Stimulated activated memory B cell treated with anti-CD40 and anti-IgM and Interleukin-4, amounts not matched to agents 10 μg/mL and 1 μg/mL and 100 μg/mL, for 72 hours (primary cell): Measurements from ENCODE around the gene SPDYE9.
A peak's percentile ranks its signal among the peaks of the same experiment; 100 is the strongest.
"Not testable (repeated sequence)": the region's sequence is repeated elsewhere in the genome, so short reads cannot be mapped to it uniquely, and the experiment has no call there.

ENCODE experiments used
- ATAC-seq: fragments of 150-1000 bp; cut with Tn5 transposase; 2 replicates; pipeline ENCODE4 v1.10.0; 2021
- H3K27ac Mint-ChIP-seq: one replicate; pipeline ENCODE4 v1.8.0; 2022; ENCODE audit warnings: mild to moderate bottlenecking, mixed read lengths
- H3K27me3 Mint-ChIP-seq: one replicate; pipeline ENCODE4 v1.8.0; 2022; ENCODE audit warnings: mixed read lengths
- H3K36me3 Mint-ChIP-seq: one replicate; pipeline ENCODE4 v1.8.0; 2022; ENCODE audit warnings: mixed read lengths
- H3K4me1 Mint-ChIP-seq: one replicate; pipeline ENCODE4 v1.8.0; 2022; ENCODE audit warnings: mixed read lengths
- H3K4me3 Mint-ChIP-seq: one replicate; pipeline ENCODE4 v1.8.0; 2022; ENCODE audit warnings: mild to moderate bottlenecking, moderate library complexity, mixed read lengths
- H3K9me3 Mint-ChIP-seq: one replicate; pipeline ENCODE4 v1.8.0; 2022; ENCODE audit warnings: mixed read lengths

Gene SPDYE9

GRCh38 chr7:73085938-73086337 lies at the start of gene SPDYE9:
Gene SPDYE9, minus strand, starts transcription at chr7:73086038. Its CDS starts 1,800 bp downstream, at chr7:73084238.
- H3K4me1 Mint-ChIP-seq, H3K9me3 Mint-ChIP-seq, H3K27me3 Mint-ChIP-seq, H3K36me3 Mint-ChIP-seq, ATAC-seq, H3K4me3 Mint-ChIP-seq, H3K27ac Mint-ChIP-seq: not testable (repeated sequence)

GRCh38 chr7:73134866-73135265 lies 49.0 kb upstream of the SPDYE9 start:
- H3K36me3 Mint-ChIP-seq, H3K4me1 Mint-ChIP-seq, H3K27me3 Mint-ChIP-seq, H3K27ac Mint-ChIP-seq, ATAC-seq, H3K9me3 Mint-ChIP-seq, H3K4me3 Mint-ChIP-seq: not testable (repeated sequence)

GRCh38 chr7:73132651-73133217 lies 46.9 kb upstream of the SPDYE9 start:
- H3K27ac Mint-ChIP-seq, H3K4me1 Mint-ChIP-seq, H3K36me3 Mint-ChIP-seq, H3K27me3 Mint-ChIP-seq, H3K4me3 Mint-ChIP-seq, ATAC-seq, H3K9me3 Mint-ChIP-seq: not testable (repeated sequence)

- H3K36me3 Mint-ChIP-seq, H3K27me3 Mint-ChIP-seq, H3K4me1 Mint-ChIP-seq, ATAC-seq, H3K27ac Mint-ChIP-seq, H3K4me3 Mint-ChIP-seq, H3K9me3 Mint-ChIP-seq: not testable (repeated sequence)
These were observed 44.8 kb upstream of the SPDYE9 start for GRCh38 chr7:73130612-73131011.

- not testable (repeated sequence) for H3K27ac Mint-ChIP-seq, H3K36me3 Mint-ChIP-seq, H3K27me3 Mint-ChIP-seq, H3K4me3 Mint-ChIP-seq, H3K4me1 Mint-ChIP-seq, H3K9me3 Mint-ChIP-seq
- ATAC-seq, result peak; percentile 3
These were observed 38.3 kb upstream of the SPDYE9 start for GRCh38 chr7:73124126-73124525.

GRCh38 chr7:73122778-73123447 lies 37.1 kb upstream of the SPDYE9 start:
- H3K36me3 Mint-ChIP-seq, H3K4me3 Mint-ChIP-seq, H3K27ac Mint-ChIP-seq, H3K9me3 Mint-ChIP-seq, H3K4me1 Mint-ChIP-seq, H3K27me3 Mint-ChIP-seq: not testable (repeated sequence)
- ATAC-seq, result peak; percentile 56

- not testable (repeated sequence) for ATAC-seq, H3K4me1 Mint-ChIP-seq, H3K27me3 Mint-ChIP-seq, H3K27ac Mint-ChIP-seq, H3K4me3 Mint-ChIP-seq, H3K9me3 Mint-ChIP-seq, H3K36me3 Mint-ChIP-seq
These were observed 32.3 kb upstream of the SPDYE9 start for GRCh38 chr7:73118155-73118554.

- ATAC-seq, H3K4me1 Mint-ChIP-seq, H3K4me3 Mint-ChIP-seq, H3K27ac Mint-ChIP-seq, H3K9me3 Mint-ChIP-seq, H3K27me3 Mint-ChIP-seq, H3K36me3 Mint-ChIP-seq: not testable (repeated sequence)
These were observed 28.0 kb downstream of the SPDYE9 start, which contains the start of gene SPDYE11 for GRCh38 chr7:73057811-73058210. Gene SPDYE11, minus strand, starts transcription at chr7:73057911. Its CDS starts 1,800 bp downstream, at chr7:73056111.

GRCh38 chr7:73029666-73030065 lies 56.2 kb downstream of the SPDYE9 start, which contains the start of gene SPDYE8:
Gene SPDYE8, minus strand, starts transcription at chr7:73029766. Its CDS starts 1,800 bp downstream, at chr7:73027966.
- not testable (repeated sequence) for H3K36me3 Mint-ChIP-seq, H3K4me3 Mint-ChIP-seq, H3K9me3 Mint-ChIP-seq, H3K27me3 Mint-ChIP-seq, H3K4me1 Mint-ChIP-seq, H3K27ac Mint-ChIP-seq, ATAC-seq
